Stimulated activated CD4-positive, alpha-beta T cell treated with anti-CD3 and anti-CD28 coated beads, TNF-alpha, amount 100 ng/mL, for 1 hour (primary cell): ENCODE results near the gene LCN6.

ENCODE experiments used
- DNase-seq, 3 donors: peaks; one replicate each; pipeline ENCODE4 v3.0.0-alpha.2; 2020; ENCODE audit warnings: low read depth in 3 of 3, low spot score in 1 of 3

The LCN6 gene

GRCh38 chr9:136726631-136727191 lies 21.6 kb downstream of the LCN6 start:
- no peak for DNase-seq

GRCh38 chr9:136726118-136726517 lies 22.2 kb downstream of the LCN6 start:
- no peak for DNase-seq

GRCh38 chr9:136725612-136726011 lies 22.7 kb downstream of the LCN6 start:
- no peak for DNase-seq

GRCh38 chr9:136724772-136725171 lies 23.6 kb downstream of the LCN6 start:
- no peak for DNase-seq

DNA sequence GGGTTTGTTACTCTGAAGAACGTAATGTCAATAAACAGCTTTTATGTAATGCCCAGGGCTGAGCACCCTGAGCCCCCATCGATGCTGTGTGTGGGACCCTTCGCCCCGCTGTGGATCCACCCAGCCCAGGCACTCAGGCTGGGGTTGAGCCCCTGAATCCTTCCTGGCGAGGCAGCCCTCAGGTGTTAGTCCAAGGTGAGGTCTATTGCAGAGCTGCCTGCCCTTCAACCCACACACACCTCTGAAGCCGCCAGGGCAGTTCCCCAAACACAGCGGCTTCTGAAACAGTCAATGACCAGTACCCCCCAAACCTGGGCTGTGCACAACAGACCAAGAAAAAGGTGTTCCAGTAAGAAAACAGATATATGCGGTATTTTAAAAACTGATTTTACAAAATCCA lies 24.3 kb downstream of the LCN6 start:
- DNase-seq: no peak

DNA sequence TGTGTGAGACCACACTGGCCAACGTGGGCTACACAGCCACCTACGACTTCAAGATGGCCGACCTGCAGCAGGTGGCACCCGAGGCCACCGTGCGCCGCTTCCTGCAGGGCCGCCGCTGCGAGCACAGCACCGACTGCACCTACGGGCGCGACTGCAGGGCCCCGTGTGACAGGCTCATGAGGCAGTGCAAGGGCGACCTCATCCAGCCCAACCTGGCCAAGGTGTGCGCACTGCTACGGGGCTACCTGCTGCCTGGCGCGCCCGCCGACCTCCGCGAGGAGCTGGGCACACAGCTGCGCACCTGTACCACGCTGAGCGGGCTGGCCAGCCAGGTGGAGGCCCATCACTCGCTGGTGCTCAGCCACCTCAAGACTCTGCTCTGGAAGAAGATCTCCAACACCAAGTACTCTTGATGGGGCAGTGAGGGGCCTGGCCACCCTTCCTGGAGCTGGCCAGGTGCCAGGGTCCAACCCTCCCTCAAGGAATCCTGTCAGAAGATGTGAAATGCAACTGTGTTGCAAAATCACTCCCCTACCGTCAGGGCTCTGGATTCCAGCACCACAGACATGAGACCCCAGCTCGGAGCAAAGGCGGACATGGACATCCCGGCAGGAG lies 24.9 kb downstream of the LCN6 start:
- no peak for DNase-seq

GRCh38 chr9:136722969-136723356 lies 25.4 kb downstream of the LCN6 start:
- DNase-seq: no peak

DNA sequence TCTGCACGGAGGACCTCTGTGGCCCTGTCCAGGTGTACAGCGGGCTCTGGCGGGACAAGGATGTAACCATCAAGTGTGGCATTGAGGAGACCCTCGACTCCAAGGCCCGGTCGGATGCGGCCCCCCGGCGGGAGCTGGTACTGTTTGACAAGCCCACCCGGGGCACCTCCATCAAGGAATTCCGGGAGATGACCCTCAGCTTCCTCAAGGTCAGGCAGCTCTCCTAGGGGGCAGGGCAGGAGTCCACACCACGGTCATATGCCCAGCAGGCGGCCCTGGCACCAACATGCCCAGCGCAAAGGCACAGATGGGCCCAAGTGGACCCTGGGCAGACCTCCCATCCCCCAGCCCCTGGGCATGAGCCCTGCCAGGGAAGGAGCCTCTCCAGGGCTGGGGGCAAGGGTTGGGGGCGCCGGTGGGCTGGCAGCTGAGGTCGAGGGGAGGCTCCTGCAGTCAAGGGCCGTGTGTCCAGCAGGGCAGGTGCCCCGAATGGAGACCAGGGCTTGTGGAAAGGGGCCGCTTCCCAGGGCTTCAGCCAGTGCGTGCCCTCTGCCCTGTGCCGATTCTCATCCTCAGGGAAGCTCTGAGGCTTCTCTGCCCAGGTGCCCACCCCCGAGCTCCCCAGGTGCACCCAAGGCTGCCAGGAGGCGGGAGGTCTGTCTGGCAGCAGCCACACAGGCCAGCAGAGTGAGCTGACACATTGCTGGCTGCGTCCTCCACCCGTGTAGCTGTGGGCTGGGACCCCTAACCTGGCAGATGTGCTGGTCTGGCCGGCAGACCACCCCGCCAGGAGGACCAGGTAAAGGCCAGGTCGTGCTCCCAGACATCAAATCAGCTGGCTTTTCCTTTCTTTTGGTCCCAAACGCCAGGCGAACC lies 26.0 kb downstream of the LCN6 start:
- DNase-seq: no peak

GRCh38 chr9:136721339-136722092 lies 26.8 kb downstream of the LCN6 start:
- no peak for DNase-seq

DNA sequence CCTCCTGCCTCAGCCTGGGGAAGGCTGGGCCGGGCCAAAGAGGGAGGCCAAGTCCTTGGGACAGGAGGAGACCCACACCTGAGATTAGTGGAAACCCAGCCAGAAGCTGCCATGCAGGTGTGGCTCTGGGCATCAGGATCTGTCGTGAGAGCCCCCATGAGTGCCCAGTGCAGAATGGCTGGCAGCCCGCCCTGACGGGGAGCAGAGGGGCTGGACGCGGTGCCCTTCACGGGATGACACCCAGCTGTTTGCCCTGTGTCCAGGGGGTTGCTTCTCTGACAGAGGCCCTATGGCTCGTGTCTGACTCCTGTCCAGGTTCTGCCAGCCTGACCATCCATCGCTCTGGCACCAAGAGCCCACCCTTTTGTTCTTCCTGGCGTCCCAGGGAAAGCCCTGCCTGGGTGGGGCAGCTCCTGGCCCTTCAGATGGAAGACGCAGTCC lies 27.4 kb downstream of the LCN6 start:
- no peak for DNase-seq

- no peak for DNase-seq
These were observed 28.0 kb downstream of the LCN6 start for GRCh38 chr9:136720251-136720897.

- DNase-seq: no peak
These were observed 29.0 kb downstream of the LCN6 start for GRCh38 chr9:136719195-136719880.

DNA sequence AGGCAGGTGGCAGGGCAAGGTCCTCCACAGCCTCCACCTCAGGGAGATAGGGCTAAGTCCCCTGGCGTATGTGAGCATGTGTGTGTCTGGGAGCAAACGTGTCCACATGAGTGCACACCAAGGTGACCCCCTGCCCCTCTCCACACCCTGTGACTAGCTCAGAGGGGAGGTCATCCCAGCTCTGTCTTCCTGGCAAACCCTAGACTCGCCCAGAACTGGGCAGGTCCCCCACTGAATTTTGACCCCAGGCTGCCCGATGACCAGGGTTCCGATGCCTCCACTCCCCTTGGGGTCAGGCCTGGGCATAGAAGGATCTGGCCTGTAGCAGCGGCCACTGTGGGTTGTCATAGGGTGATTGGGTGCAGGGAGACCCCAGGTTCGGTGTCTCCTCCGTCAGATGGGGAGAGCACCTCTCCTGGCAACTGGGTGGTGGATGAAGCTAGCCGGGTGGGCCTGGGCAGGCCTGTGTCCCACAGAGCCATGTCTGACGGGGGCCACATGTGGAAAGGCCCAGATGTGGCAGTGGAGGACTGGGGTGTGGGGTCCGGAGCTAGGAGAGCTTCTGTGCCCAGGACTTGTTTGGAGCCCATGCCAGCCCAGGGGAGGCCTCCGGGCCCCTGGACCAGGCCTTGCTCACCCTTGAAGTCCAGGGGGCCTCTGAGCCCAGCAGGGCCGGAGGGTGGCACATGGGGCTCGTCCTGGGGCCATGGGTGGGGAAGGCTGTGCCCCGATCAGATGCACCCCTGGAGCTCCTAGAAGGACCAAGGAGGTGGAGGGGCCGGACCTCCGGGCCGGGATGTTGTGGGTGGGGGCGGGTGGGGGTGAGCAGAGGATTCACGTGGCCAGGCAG lies 29.8 kb downstream of the LCN6 start:
- DNase-seq: no peak

DNA sequence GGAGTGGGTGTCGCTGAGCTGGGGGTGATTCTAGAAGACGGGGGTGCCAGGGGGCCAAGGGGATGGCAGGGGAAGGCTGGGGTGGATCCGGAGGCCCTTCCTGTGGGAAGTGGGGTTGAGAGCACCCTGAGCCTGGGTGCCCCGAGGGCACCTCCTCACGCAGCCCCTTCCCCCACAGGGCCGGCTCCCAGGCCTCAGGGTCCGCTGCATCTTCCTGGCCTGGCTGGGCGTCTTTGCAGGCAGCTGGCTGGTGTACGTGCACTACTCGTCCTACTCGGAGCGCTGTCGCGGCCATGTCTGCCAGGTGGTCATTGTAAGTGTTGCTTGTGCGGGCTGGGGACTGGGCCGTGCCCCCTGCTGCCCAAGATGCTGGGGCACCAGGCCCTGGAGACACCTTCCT lies 30.9 kb downstream of the LCN6 start:
- DNase-seq: no peak

- no peak for DNase-seq
These were observed 33.4 kb downstream of the LCN6 start for GRCh38 chr9:136714893-136715274.

GRCh38 chr9:136714096-136714892 lies 34.0 kb downstream of the LCN6 start:
- no peak for DNase-seq

DNA sequence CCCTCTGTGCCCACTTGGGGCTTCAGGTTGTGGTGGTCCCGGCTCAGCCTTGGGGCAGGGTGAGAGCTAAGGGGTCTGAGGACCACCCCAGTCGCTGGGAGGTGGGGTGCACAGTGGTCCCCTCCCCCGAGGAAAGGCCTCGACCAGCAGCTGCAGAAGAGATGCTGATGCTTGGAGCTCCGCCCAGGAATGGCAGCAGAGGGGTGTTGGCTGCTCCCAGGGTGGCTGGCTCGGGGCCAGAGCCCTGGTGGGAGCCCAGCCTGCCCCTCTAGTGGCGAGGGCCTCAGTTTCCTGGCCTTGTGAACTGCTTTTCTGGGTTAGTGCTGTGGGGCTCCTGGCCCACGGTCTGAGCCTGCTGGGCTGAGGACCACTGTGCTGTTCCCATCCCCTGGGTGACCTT lies 34.8 kb downstream of the LCN6 start:
- no peak for DNase-seq

DNA sequence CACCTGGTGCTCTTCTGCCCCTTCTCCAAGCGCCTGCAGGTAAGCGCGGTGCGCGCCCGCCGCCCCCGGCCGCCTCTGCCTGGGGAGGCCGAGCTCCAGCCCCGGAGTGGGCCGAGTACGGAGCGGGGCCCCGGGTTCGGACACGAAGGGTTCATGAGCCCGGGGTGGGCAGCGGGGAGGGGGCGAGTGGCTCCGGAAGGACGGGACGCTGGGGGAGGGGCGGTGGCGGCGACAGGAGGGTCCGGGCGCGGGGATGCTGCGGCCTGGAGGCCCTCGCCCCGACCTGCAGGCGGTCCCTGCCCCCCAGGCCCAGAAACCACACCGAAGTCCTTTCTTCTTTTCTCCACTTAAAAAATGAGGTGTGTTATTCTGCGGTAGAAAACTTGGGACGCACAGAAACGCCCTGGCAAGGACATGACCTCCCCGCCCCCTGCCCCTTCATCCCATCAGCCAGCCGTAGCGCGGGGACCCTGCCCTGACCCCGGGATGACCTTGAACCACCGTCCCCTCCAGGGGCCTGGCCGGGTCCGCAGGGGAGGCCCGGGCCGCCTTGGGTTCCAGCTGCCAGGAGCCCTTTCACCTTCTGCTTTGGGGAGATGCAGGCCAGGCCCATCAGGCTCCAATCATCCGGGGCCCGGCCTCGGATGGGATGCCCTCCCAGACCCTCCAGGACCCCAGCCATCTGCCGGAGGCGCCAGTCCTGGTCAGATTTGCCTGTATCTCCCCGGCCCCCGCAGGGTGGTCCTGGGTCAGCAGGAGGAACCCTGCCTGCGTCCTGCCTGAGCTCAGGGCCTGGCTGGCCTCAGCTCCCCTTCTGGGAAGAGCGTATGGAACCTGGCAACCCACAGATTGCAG lies 35.4 kb downstream of the LCN6 start:
- DNase-seq: no peak
